Measurements from ENCODE around the gene PRR29.

GRCh38 chr17:64039106-64039400 is 40.9 kb downstream of the PRR29 start:
- TF ChIP-seq, protein P1, sequence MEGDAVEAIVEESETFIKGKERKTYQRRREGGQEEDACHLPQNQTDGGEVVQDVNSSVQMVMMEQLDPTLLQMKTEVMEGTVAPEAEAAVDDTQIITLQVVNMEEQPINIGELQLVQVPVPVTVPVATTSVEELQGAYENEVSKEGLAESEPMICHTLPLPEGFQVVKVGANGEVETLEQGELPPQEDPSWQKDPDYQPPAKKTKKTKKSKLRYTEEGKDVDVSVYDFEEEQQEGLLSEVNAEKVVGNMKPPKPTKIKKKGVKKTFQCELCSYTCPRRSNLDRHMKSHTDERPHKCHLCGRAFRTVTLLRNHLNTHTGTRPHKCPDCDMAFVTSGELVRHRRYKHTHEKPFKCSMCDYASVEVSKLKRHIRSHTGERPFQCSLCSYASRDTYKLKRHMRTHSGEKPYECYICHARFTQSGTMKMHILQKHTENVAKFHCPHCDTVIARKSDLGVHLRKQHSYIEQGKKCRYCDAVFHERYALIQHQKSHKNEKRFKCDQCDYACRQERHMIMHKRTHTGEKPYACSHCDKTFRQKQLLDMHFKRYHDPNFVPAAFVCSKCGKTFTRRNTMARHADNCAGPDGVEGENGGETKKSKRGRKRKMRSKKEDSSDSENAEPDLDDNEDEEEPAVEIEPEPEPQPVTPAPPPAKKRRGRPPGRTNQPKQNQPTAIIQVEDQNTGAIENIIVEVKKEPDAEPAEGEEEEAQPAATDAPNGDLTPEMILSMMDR (IDR thresholded peaks at IDR 0.05; ENCODE audit: poor library complexity, severe bottlenecking) = no peak
- TF ChIP-seq RAD21 (conservative IDR thresholded peaks at IDR 0.05) (no peak), EZH2 (IDR thresholded peaks at IDR 0.05; ENCODE audit: borderline replicate concordance, insufficient read depth, low read length, poor library complexity, severe bottlenecking) (no peak), POLR2AphosphoS5 (IDR thresholded peaks at IDR 0.05) (no peak), EP300 (conservative IDR thresholded peaks at IDR 0.05; ENCODE audit: poor library complexity, severe bottlenecking) (no peak), TAF1 (IDR thresholded peaks at IDR 0.05; ENCODE audit: low read depth) (no peak), SMC3 (conservative IDR thresholded peaks at IDR 0.05; ENCODE audit: poor library complexity) (no peak)
- TF ChIP-seq, protein P2, sequence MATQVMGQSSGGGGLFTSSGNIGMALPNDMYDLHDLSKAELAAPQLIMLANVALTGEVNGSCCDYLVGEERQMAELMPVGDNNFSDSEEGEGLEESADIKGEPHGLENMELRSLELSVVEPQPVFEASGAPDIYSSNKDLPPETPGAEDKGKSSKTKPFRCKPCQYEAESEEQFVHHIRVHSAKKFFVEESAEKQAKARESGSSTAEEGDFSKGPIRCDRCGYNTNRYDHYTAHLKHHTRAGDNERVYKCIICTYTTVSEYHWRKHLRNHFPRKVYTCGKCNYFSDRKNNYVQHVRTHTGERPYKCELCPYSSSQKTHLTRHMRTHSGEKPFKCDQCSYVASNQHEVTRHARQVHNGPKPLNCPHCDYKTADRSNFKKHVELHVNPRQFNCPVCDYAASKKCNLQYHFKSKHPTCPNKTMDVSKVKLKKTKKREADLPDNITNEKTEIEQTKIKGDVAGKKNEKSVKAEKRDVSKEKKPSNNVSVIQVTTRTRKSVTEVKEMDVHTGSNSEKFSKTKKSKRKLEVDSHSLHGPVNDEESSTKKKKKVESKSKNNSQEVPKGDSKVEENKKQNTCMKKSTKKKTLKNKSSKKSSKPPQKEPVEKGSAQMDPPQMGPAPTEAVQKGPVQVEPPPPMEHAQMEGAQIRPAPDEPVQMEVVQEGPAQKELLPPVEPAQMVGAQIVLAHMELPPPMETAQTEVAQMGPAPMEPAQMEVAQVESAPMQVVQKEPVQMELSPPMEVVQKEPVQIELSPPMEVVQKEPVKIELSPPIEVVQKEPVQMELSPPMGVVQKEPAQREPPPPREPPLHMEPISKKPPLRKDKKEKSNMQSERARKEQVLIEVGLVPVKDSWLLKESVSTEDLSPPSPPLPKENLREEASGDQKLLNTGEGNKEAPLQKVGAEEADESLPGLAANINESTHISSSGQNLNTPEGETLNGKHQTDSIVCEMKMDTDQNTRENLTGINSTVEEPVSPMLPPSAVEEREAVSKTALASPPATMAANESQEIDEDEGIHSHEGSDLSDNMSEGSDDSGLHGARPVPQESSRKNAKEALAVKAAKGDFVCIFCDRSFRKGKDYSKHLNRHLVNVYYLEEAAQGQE (IDR thresholded peaks at IDR 0.05; ENCODE audit: borderline replicate concordance) = no peak
